Erythroblast (primary cell): ENCODE results near the gene FAM181B.

Source experiments
- GATA1 ChIP-seq: IDR thresholded peaks from 2 replicates; pipeline ENCODE4 v1.6.1; 2011; ENCODE audit warnings: low read depth, mild to moderate bottlenecking, control low read depth, low read length, moderate library complexity
- POLR2A ChIP-seq: IDR thresholded peaks from 2 replicates; pipeline ENCODE4 v1.6.1; 2011; ENCODE audit warnings: mild to moderate bottlenecking, low read length

DNA sequence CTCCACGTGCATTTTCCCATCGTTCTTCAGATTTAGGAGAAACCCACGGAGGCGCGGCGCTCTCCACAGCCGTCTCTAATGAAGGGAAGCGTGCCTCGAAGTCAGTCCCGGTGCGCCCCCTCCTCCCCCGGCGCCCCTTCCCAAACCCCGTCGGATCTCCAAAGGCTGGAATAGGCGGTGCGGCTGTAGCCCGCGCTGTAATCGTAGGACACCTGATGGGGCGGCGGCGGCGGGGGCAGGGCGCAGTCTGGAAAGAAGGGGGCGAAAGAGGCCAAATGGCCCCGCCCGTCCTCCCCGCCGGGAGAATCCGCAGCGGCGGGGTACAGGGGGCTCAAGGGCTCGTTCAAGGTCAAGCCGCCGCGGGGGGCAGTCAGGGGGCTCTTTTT lies 1.3 kb downstream of the FAM181B start:
- no peak for TF ChIP-seq POLR2A
- TF ChIP-seq GATA1, result no peak
